Femur (tissue), 1 donor: ENCODE data around the gene GTSF1L.
"Not testable (repeated sequence)": the region's sequence is repeated elsewhere in the genome, so short reads cannot be mapped to it uniquely, and the experiment has no call there.

Experiments used
- DNase-seq: peaks from one replicate; pipeline ENCODE4 v3.0.0-alpha.2; 2017

The GTSF1L gene

GRCh38 chr20:43726811-43727338, at the start of gene GTSF1L:
GTSF1L (minus strand) TSS chr20:43727002; CDS start chr20:43726694, 308 bp downstream.
- DNase-seq = no peak

DNA sequence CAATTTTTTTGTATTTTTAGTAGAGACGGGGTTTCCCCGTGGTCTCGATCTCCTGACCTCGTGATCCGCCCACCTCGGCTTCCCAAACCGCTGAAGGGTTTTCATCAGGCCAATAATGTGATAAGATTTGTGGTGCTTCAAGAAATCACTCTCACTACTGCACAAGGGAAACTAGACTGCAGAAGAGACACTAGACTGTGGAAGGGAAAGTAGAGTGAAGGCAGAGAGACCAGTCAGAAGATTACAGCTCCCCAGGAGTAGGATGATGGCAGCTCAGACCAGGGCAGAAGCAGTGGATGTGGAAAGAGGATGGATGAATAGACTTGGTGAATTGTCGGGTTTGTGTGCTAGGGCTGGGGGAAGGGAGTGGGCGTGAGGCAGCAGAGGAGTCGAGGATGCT, 48.0 kb upstream of the GTSF1L start:
- no peak for DNase-seq

DNA sequence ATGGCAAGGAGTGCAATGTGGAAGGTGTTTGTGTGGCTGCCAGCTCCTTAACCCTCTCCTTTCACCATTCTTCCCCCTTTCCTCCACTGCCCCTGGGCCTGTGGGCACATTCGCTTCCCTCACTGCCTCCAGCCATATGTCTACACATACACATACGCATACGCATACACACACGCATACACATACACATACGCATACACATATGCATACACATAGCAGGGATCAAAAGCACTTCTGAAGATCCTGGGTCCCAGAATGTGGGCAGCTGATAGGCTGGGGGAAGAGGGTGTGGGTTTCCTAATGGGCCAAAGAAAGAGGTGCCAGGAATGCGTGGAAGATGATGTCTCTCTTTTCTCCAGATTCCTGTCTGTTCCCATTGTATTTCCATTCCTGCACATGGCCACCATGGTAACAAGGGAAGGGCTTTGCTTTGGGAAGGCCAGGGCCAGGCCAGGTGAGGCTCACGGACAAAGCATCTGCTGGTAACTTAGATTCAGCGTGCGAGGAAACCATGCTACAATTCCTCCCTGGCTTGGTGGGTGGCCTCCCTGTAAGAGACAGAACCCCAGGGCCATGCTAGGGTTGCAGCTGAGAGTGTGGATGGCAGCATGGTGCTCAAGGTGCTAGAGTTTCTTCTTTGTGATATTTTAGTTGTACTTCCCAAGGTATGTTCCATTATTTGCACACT, 44.8 kb upstream of the GTSF1L start:
- no peak for DNase-seq

DNA sequence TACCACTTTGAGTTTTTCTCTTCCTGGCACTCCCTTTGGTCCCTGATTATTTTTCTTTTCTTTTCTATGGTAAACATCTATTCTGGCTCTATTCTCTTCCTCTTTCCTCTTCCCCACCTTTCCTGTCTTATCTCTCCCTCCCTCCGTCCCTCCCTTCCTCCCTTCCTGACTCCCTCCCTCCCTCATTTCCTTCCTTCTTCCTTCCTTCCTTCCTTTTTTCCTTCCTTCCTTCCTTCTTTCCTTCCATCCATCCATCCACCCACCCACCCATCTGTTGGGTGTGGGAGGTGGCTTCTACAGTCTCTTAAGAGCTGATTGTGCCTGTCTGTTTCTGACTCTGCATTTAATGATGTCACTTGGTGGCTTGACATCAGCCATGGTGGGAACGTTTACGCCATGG, 43.5 kb upstream of the GTSF1L start:
- no peak for DNase-seq

- DNase-seq = no peak
These were observed 41.1 kb upstream of the GTSF1L start for GRCh38 chr20:43767686-43768474.

DNA sequence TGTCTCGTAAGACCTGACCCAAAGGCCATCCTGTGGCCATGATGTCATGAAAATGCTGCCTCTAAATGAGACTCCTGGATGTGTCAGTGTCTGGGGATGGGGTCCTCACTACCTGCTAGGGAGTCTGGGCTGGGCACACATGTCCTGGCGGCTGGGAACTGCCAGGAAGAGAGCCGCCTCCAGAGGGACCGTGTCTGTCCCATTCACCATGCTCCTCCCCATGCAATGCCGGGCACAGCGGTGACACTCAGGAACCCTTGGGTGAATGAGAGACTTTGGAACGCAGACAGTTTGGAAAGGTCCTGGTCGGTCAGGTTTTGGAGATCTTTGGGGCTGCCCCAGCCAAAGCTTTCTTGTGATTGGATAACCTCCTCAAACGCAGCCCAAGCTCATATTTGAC, 40.1 kb upstream of the GTSF1L start:
- no peak for DNase-seq

- no peak for DNase-seq
These were observed 39.6 kb upstream of the GTSF1L start for GRCh38 chr20:43766385-43766784.

GRCh38 chr20:43765916-43766315, 39.1 kb upstream of the GTSF1L start:
- no peak for DNase-seq

DNA sequence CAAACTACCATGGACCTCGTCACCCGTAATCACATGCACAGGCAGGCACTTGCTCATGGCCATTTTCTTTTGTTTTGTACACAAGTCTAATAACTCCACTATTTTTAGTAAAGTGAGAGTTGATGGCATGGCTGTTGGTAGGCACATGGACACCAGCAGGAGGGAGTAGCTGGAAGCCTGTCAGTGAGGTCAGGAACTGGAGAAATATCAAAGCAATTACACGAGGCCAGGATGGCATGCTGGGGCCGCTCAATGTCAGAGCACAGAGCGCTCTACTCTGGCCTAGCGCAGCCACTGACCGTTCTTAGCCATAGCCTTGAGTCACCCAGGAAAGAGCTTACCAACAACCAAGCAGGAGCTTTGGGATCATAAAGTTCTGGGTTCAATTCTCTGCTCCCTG, 36.1 kb upstream of the GTSF1L start:
- DNase-seq = no peak

DNA sequence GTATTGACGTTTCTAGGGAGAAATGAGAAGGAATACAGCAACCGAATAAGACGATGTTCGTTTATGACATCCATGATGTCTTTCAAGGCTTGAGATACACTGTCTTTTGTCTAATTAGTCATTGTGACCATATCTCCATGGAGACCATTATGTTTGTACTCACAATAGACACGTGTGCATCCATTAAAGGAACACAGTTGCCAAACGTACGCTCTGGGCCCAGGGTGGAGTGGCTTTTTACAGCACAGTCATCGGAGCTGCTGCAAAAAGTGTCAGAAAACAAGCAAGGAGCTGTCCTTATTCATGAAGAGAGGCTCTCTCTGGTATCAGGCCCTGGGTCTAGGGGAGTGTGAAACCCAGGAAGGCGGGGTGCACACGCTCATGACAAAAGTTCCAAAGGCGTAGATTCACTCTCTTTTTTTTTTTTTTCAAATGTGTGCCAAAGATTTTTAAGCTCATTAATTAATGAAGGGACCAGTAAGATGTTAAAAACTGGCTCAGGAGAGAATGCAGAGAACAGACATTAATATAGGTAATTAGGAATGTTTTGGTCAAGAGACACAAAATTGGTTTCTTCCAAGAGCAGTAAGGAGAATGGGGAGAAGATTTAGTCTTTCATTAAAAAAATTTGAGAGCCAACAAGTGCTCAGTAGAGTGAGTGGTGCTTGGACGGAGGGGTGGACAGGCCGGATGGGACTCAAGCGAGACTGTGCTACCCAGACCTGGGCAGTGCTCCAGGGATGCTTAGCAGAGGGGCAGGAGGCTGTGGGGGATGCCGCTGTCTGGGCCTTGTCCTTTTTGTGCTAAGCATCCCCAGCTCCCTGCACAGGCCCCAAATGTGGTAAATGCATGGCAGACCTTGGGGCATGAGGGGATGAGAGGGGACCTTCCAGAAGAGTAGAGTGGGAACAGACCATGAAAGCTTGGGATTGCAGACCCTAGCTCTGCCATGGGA, 34.9 kb upstream of the GTSF1L start:
- no peak for DNase-seq

DNA sequence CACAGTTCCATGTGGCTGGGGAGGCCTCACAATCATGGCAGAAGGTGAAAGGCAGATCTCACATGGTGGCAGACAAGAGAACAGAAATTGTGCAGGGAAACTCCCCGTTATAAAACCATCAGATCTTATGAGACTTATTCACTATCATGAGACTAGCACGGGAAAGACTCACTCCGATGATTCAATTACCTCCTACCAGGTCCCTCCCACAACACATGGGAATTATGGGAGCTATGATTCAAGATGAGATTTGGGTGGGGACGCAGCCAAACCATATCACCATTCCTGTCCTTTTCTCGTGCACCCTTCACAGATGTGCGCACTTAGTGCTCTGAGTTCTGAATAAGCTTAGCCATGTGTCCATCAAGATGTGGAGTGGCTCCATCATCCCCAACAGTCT, 31.1 kb upstream of the GTSF1L start:
- DNase-seq = not testable (repeated sequence)

- DNase-seq = no peak
These were observed 29.0 kb upstream of the GTSF1L start for GRCh38 chr20:43755851-43756250.

- no peak for DNase-seq
These were observed 28.6 kb upstream of the GTSF1L start for GRCh38 chr20:43755390-43755789.

GRCh38 chr20:43752561-43753301, 25.9 kb upstream of the GTSF1L start:
- DNase-seq = peak; percentile 76

- DNase-seq = no peak
These were observed 25.2 kb upstream of the GTSF1L start for GRCh38 chr20:43752051-43752360.

DNA sequence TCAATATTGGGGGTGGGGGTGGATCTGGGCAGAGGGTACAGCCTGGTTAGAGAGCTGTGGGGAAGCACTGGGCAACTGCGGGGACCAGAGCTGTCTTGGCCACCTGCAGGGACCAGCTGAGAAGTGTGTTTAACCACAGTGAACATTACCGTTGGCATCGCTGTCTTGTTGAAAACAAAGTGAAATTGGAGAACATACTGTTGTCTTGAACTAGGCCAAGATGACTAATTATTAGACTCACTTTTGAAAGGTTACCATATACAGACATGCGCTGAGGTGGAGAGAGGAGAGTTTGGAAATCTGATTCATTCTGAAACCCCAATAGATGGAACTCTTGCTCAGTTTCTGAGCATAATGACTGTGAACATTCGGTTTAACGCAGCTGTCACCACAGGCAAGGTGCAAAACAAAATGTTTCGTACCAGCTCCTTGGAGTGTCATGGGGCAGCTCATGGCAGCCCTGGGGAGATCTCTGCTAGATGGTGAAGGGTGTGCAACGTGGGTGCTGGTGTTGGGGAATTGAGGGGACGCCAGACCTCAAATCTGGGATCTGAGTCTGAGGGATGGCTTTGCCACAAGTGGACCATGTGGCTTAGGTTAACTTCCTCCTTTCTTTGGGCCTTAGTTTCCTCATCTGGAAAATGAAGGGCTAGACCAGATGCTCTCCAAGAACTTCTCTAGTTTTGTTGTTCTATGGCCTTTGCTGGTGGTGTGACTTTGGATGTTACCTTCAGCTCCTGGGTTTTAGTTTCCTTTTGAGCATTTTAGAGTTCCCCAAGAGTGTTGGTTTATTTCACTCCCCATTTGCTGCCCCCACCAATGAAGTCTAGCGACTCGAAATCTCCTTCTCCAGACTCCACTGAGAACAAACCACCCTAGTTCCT, 24.6 kb upstream of the GTSF1L start:
- no peak for DNase-seq

- DNase-seq = no peak
These were observed 24.0 kb upstream of the GTSF1L start for GRCh38 chr20:43750774-43751166.

- peak; percentile 74 for DNase-seq
These were observed 23.0 kb upstream of the GTSF1L start for GRCh38 chr20:43749734-43750294.

GRCh38 chr20:43748274-43748673, 21.5 kb upstream of the GTSF1L start:
- DNase-seq = no peak

GRCh38 chr20:43746344-43747137, 19.7 kb upstream of the GTSF1L start:
- no peak for DNase-seq
